H9 (cell line): Measurements from ENCODE around the gene MAGI1. TPM values are rescaled to one million over a fixed set of nuclear protein-coding genes. Genes with fewer than 3 reads are reported as not detected.

Experiments
- DNase-seq: peaks from one replicate; pipeline ENCODE4 v3.0.0-alpha.2; 2017
- H2AFZ ChIP-seq: one replicate; pipeline ENCODE4 v1.6.1; 2013; ENCODE audit warnings: mild to moderate bottlenecking, low read length, control low read depth, moderate library complexity
- H2AK5ac ChIP-seq: 2 replicates; pipeline ENCODE4 v1.6.1; 2013; ENCODE audit warnings: low read length, control low read depth, mixed read lengths; ENCODE audit not compliant: insufficient read length
- H2BK120ac ChIP-seq: one replicate; pipeline ENCODE4 v1.6.1; 2013; ENCODE audit warnings: low read depth, mild to moderate bottlenecking, low read length, control low read depth, inconsistent platforms; ENCODE audit not compliant: poor library complexity, severe bottlenecking
- H2BK12ac ChIP-seq: 2 replicates; pipeline ENCODE4 v1.6.1; 2013; ENCODE audit warnings: low read length, control low read depth, mixed read lengths, low read depth; ENCODE audit not compliant: insufficient read length
- H2BK15ac ChIP-seq: 2 replicates; pipeline ENCODE4 v1.6.1; 2013; ENCODE audit warnings: low read depth, low read length, control low read depth
- H2BK20ac ChIP-seq: one replicate; pipeline ENCODE4 v1.6.1; 2013; ENCODE audit warnings: low read depth, mild to moderate bottlenecking, low read length, control low read depth, inconsistent platforms; ENCODE audit not compliant: poor library complexity, severe bottlenecking
- H2BK5ac ChIP-seq: 2 replicates; pipeline ENCODE4 v1.6.1; 2013; ENCODE audit warnings: low read length, control low read depth, mixed read lengths; ENCODE audit not compliant: insufficient read length
- H3K14ac ChIP-seq: 2 replicates; pipeline ENCODE4 v1.6.1; 2013; ENCODE audit warnings: low read length, control low read depth; ENCODE audit not compliant: insufficient read depth
- H3K18ac ChIP-seq: 2 replicates; pipeline ENCODE4 v1.6.1; 2013; ENCODE audit warnings: low read depth, mild to moderate bottlenecking, mixed read lengths, low read length, control low read depth; ENCODE audit not compliant: insufficient read length
- H3K23ac ChIP-seq: 2 replicates; pipeline ENCODE4 v1.6.1; 2013; ENCODE audit warnings: low read length, control low read depth, mixed read lengths, low read depth; ENCODE audit not compliant: insufficient read length
- H3K23me2 ChIP-seq: 2 replicates; pipeline ENCODE4 v1.6.1; 2013; ENCODE audit warnings: low read depth, mild to moderate bottlenecking, mixed read lengths, low read length, control low read depth; ENCODE audit not compliant: insufficient read length, poor library complexity, severe bottlenecking
- H3K27ac ChIP-seq: 2 replicates; pipeline ENCODE4 v1.5.1; 2013; ENCODE audit warnings: low read length, control low read depth, mixed read lengths, low read depth; ENCODE audit not compliant: insufficient read length
- H3K27me3 ChIP-seq: 2 replicates; pipeline ENCODE4 v1.6.1; 2013; ENCODE audit warnings: low read length, control low read depth, inconsistent platforms; ENCODE audit not compliant: insufficient read depth
- H3K4ac ChIP-seq: 2 replicates; pipeline ENCODE4 v1.6.1; 2013; ENCODE audit warnings: low read depth, mild to moderate bottlenecking, control low read depth, inconsistent platforms, low read length, moderate library complexity
- H3K4me1 ChIP-seq: 2 replicates; pipeline ENCODE4 v1.6.1; 2013; ENCODE audit warnings: low read length, control low read depth, inconsistent platforms; ENCODE audit not compliant: insufficient read depth
- H3K4me2 ChIP-seq: 2 replicates; pipeline ENCODE4 v1.6.1; 2013; ENCODE audit warnings: low read length, control low read depth, mixed read lengths; ENCODE audit not compliant: insufficient read length, insufficient read depth
- H3K56ac ChIP-seq: 2 replicates; pipeline ENCODE4 v1.6.1; 2013; ENCODE audit warnings: low read depth, mild to moderate bottlenecking, mixed read lengths, low read length, control low read depth; ENCODE audit not compliant: insufficient read length
- H3K79me1 ChIP-seq: 2 replicates; pipeline ENCODE4 v1.6.1; 2013; ENCODE audit warnings: low read depth, mild to moderate bottlenecking, moderate library complexity, low read length, control low read depth, inconsistent platforms; ENCODE audit not compliant: insufficient read depth, poor library complexity, severe bottlenecking
- H3K79me2 ChIP-seq: 2 replicates; pipeline ENCODE4 v1.6.1; 2013; ENCODE audit warnings: low read length, control low read depth, inconsistent platforms; ENCODE audit not compliant: insufficient read depth
- H3K9ac ChIP-seq: 2 replicates; pipeline ENCODE4 v1.6.1; 2013; ENCODE audit warnings: low read length, control low read depth, mixed read lengths; ENCODE audit not compliant: insufficient read length; ENCODE audit errors: extremely low read depth
- H3K9me3 ChIP-seq: one replicate; pipeline ENCODE4 v1.6.1; 2013; ENCODE audit warnings: low read depth, low read length, inconsistent platforms; ENCODE audit not compliant: control insufficient read depth
- H3T11ph ChIP-seq: one replicate; pipeline ENCODE4 v1.6.1; 2013; ENCODE audit warnings: mild to moderate bottlenecking, low read length, control low read depth, inconsistent platforms
- H4K20me1 ChIP-seq: one replicate; pipeline ENCODE4 v1.6.1; 2013; ENCODE audit not compliant: control insufficient read depth, insufficient read length, insufficient read depth
- H4K5ac ChIP-seq: 2 replicates; pipeline ENCODE4 v1.6.1; 2013; ENCODE audit warnings: low read depth, mild to moderate bottlenecking, mixed read lengths, low read length, control low read depth; ENCODE audit not compliant: insufficient read length
- H4K8ac ChIP-seq: replicated peaks from 2 replicates; pipeline ENCODE4 v1.6.1; 2013; ENCODE audit warnings: low read length, control low read depth, mixed read lengths, low read depth; ENCODE audit not compliant: insufficient read length
- H4K91ac ChIP-seq: 2 replicates; pipeline ENCODE4 v1.6.1; 2013; ENCODE audit warnings: low read depth, mild to moderate bottlenecking, moderate library complexity, mixed read lengths, low read length, control low read depth; ENCODE audit not compliant: insufficient read length
- H3K27ac Mint-ChIP-seq, 3 experiments: 2 replicates in 2 of 3; 3 replicates in 1 of 3; pipeline ENCODE4 v1.8.0; 2020 to 2021; ENCODE audit warnings: mixed read lengths in 3 of 3, mild to moderate bottlenecking in 1 of 3, moderate library complexity in 1 of 3
- H3K27me3 Mint-ChIP-seq: 2 replicates; pipeline ENCODE4 v1.8.0; 2021; ENCODE audit warnings: low read depth, mild to moderate bottlenecking, moderate library complexity, mixed read lengths
- H3K36me3 Mint-ChIP-seq, 3 experiments: 2 replicates in 2 of 3; 3 replicates in 1 of 3; pipeline ENCODE4 v1.8.0; 2020 to 2021; ENCODE audit warnings: low read depth in 3 of 3, mixed read lengths in 3 of 3; ENCODE audit not compliant: insufficient read depth in 1 of 3
- H3K4me1 Mint-ChIP-seq, 2 experiments: 2 replicates each; pipeline ENCODE4 v1.8.0; 2020; ENCODE audit warnings: mixed read lengths in 2 of 2
- H3K4me3 Mint-ChIP-seq, 2 experiments: 2 replicates in 1 of 2; 3 replicates in 1 of 2; pipeline ENCODE4 v1.8.0; 2020 to 2021; ENCODE audit warnings: mild to moderate bottlenecking in 2 of 2, mixed read lengths in 2 of 2, moderate library complexity in 1 of 2
- H3K9me3 Mint-ChIP-seq, 2 experiments: 2 replicates in 1 of 2; 3 replicates in 1 of 2; pipeline ENCODE4 v1.8.0; 2020; ENCODE audit warnings: mild to moderate bottlenecking in 2 of 2, mixed read lengths in 2 of 2, moderate library complexity in 1 of 2
- WGBS: extraction: QIAGEN DNeasy Blood & Tissue Kit; methylation state at CpG from one replicate; pipeline ENCODE4 v1.1.7; 2013; ENCODE audit warnings: missing lambda C conversion rate, low lambda C conversion rate, mixed read lengths; ENCODE audit not compliant: insufficient read length; ENCODE audit errors: extremely low coverage; 5-methylcytosine and 5-hydroxymethylcytosine counted together
- total RNA-seq: library from RNA; stranded (reverse); gene quantifications from 2 replicates; pipeline ENCODE4 v1.2.1, GENCODE V29; 2021
- TF ChIP-seq, protein P1 (sequence below): fragments of 200-600 bp; sonication (generic); conservative IDR thresholded peaks from 3 replicates; pipeline ENCODE4 v1.8.0; 2021; ENCODE audit warnings: antibody characterized with exemption, mild to moderate bottlenecking

MAGI1 gene
- total RNA-seq, 1 experiment from 2014 or later, result 65.7 TPM

DNA sequence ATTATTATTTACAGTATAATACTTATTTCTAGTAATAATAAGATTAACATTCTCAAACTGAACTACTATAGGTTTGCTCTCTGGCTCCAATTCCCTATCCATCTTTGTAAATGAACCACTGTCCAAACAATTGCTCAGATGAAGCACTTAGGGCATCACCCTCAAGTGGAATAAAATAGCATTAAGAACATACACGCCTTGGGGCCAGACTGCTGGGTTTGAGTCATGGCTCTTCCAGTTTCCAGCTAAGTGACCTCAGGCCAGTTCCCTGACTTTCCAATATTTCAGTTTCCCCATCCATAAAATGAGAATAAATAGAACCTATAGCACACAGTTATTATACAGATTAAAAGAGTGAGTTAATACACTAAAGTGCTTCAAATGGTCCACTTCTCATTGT, 507.2 kb downstream of the MAGI1 start:
- no peak overlapping the region for H3K4ac ChIP-seq
- H4K8ac ChIP-seq, result no peak overlapping the region
- H3K9me3 ChIP-seq, result no peaks in the 10 kb centered on the region
- no peak overlapping the region for H2AK5ac ChIP-seq
- no peak overlapping the region for H2BK5ac ChIP-seq
- peaks cover 3% of the 10 kb centered on the region; the same call in 1 of the 2 replicates for H3K4me1 ChIP-seq
- no peak overlapping the region for H3K56ac ChIP-seq
- no peaks in the 10 kb centered on the region for H3K23me2 ChIP-seq
- H2BK15ac ChIP-seq, result no peak overlapping the region
- no peak overlapping the region for H2BK12ac ChIP-seq
- TF ChIP-seq, protein P1, sequence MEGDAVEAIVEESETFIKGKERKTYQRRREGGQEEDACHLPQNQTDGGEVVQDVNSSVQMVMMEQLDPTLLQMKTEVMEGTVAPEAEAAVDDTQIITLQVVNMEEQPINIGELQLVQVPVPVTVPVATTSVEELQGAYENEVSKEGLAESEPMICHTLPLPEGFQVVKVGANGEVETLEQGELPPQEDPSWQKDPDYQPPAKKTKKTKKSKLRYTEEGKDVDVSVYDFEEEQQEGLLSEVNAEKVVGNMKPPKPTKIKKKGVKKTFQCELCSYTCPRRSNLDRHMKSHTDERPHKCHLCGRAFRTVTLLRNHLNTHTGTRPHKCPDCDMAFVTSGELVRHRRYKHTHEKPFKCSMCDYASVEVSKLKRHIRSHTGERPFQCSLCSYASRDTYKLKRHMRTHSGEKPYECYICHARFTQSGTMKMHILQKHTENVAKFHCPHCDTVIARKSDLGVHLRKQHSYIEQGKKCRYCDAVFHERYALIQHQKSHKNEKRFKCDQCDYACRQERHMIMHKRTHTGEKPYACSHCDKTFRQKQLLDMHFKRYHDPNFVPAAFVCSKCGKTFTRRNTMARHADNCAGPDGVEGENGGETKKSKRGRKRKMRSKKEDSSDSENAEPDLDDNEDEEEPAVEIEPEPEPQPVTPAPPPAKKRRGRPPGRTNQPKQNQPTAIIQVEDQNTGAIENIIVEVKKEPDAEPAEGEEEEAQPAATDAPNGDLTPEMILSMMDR, result no peak
- no peaks in the 10 kb centered on the region for H3K27me3 ChIP-seq
- H2BK20ac ChIP-seq, result no peak overlapping the region
- no peak overlapping the region for H3K9ac ChIP-seq
- no peak overlapping the region for H2AFZ ChIP-seq
- H3K27ac ChIP-seq, result no peak overlapping the region
- H2BK120ac ChIP-seq, result no peak overlapping the region
- peaks cover 33 to 39% of the 10 kb centered on the region in 2 experiments for H3K4me1 Mint-ChIP-seq
- H4K20me1 ChIP-seq, result no peaks in the 10 kb centered on the region
- peaks cover 0 to 4% (median 2%) of the 10 kb centered on the region in 3 experiments; a peak in 2 of 7 replicates for H3K36me3 Mint-ChIP-seq
- H4K91ac ChIP-seq, result no peak overlapping the region
- H3K4me3 Mint-ChIP-seq, result no peak overlapping the region
- no peaks in the 10 kb centered on the region for H3K27me3 Mint-ChIP-seq
- peak overlapping the region in 1 of 3 experiments; percentile 34; a peak in 1 of 7 replicates for H3K27ac Mint-ChIP-seq
- DNase-seq, result no peak
- H3K79me2 ChIP-seq, result no peaks in the 10 kb centered on the region; the same call in 1 of the 2 replicates
- H3K14ac ChIP-seq, result no peak overlapping the region
- no peak overlapping the region for H4K5ac ChIP-seq
- no peaks in the 10 kb centered on the region for H3K9me3 Mint-ChIP-seq
- H3T11ph ChIP-seq, result no peak overlapping the region
- H3K23ac ChIP-seq, result no peak overlapping the region
- no peak overlapping the region for H3K4me2 ChIP-seq
- H3K79me1 ChIP-seq, result no peaks in the 10 kb centered on the region
- WGBS, result no CpG with 5 or more reads among the region's 1 CpG
- H3K18ac ChIP-seq, result no peak overlapping the region
